ENCODE measurements around the gene GPBAR1.
A peak's percentile ranks its signal among the peaks of the same experiment; 100 is the strongest.

Gene GPBAR1

DNA sequence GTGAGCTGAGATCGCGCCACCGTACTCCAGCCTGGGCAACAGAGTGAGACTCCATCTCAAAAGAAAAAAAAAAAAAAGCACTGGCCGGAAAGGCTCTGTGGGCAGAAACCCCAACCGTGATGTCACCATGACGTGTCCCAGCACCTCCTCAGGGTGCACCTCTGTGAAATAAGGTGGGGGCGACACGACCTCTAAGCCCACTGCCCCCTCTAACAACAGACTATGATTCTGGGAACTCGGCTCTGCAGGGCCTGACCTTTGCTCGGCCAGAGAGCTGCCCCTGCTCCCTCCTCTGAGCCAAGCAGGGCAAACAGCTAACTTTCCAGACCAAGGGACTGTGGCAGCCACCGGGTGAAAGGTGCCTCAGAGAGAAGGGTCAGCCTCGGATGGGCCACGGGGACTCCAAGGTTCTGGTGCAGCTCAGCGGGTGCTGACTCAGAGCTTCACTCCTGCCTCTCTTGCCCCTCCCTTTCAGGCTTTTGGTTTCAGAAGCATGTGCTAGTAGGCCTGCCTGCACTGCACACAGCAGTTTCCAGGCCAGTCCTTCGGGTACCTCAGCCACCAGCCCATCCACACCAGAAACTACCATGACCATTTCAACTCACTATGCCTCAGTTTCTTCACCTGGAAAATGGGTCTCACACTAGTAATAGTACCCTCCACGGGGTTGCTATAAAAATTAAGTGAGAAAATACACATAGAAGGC is 23.4 kb downstream of the GPBAR1 start:
- H3K4me1 Mint-ChIP-seq, result peaks cover 55% of the 10 kb centered on the region
- no peak overlapping the region for H3K4me3 Mint-ChIP-seq
- no peaks in the 10 kb centered on the region for H3K27me3 Mint-ChIP-seq (ENCODE audit: low read depth, poor library complexity)
- H3K27ac Mint-ChIP-seq, result no peak overlapping the region
- H3K36me3 Mint-ChIP-seq (ENCODE audit: low read depth), result no peaks in the 10 kb centered on the region
- no peaks in the 10 kb centered on the region for H3K9me3 Mint-ChIP-seq
- DNase-seq, result no peak
- TF ChIP-seq, protein P1, sequence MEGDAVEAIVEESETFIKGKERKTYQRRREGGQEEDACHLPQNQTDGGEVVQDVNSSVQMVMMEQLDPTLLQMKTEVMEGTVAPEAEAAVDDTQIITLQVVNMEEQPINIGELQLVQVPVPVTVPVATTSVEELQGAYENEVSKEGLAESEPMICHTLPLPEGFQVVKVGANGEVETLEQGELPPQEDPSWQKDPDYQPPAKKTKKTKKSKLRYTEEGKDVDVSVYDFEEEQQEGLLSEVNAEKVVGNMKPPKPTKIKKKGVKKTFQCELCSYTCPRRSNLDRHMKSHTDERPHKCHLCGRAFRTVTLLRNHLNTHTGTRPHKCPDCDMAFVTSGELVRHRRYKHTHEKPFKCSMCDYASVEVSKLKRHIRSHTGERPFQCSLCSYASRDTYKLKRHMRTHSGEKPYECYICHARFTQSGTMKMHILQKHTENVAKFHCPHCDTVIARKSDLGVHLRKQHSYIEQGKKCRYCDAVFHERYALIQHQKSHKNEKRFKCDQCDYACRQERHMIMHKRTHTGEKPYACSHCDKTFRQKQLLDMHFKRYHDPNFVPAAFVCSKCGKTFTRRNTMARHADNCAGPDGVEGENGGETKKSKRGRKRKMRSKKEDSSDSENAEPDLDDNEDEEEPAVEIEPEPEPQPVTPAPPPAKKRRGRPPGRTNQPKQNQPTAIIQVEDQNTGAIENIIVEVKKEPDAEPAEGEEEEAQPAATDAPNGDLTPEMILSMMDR (IDR thresholded peaks at IDR 0.05), result no peak

DNA sequence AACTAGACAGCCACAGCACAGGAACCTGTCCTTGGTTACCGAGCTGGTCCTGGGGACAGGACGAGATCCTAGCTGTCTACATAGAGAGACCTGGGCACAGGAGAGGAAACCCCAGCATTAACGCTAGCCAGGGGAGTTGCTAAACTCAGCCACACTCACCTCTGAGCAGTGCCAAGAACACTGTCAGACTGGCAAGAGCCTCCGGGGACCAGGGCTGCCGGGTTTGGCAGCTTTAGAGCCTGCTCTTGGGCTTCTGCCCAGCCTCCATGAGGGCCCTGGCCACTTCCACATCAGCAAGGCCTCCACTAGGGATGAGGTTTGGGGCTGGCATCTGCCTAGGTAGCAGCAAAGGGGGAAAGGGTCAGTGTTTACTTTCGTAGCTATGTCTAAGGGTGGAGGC is 24.8 kb downstream of the GPBAR1 start:
- Mint-ChIP-seq H3K9me3 (no peaks in the 10 kb centered on the region), H3K4me3 (peak overlapping the region; percentile 37), H3K27ac (peak overlapping the region; percentile 97), H3K27me3 (ENCODE audit: low read depth, poor library complexity) (no peaks in the 10 kb centered on the region), H3K4me1 (peaks cover 69% of the 10 kb centered on the region), H3K36me3 (ENCODE audit: low read depth) (no peaks in the 10 kb centered on the region)
- TF ChIP-seq, protein P1 (IDR thresholded peaks at IDR 0.05), result no peak
- DNase-seq, result no peak

DNA sequence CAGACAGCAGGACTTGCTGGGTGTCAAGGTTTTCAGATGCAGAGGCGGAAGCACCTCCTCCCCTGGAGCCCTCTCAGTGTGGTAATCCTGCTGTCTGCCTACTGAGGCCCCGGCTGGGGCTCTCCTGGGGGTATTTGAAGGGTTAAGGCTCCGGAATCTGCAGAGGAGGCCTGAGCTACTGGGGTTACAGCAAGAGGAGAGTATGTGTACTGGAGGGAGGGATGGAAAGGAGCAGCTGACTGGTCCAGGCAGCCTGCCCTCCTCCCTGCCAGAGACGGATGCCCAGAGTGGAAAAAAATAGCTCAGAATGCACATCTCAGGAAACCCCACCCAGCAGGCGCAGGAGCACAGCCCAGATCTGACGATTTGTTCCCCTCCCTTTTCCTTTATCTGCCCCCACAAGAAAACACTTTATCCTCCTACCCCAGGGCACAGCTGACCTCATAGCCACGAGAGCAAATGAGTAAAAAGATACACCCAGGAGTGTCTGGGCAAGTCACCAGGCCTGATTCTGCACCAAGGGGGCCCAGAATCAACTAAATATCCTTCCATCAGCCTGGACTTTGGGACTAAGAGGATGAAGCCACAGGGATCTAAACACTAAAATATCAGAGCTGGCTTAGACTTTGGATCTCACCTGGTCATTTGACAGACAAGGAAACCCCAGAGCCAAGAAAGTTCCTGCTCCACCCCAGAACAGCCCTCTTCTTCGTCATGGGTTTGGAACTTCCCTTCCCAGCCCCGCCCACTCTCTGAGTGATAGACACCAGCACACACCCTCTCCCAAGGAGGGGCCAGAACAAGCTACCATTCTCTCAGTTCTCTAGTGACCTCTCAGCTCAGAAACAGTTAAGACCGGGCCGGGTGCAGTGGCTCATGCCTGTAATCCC is 26.0 kb downstream of the GPBAR1 start:
- H3K36me3 Mint-ChIP-seq (ENCODE audit: low read depth), result no peaks in the 10 kb centered on the region
- no peaks in the 10 kb centered on the region for H3K27me3 Mint-ChIP-seq (ENCODE audit: low read depth, poor library complexity)
- H3K4me1 Mint-ChIP-seq, result peaks cover 74% of the 10 kb centered on the region
- peak overlapping the region; percentile 97 for H3K27ac Mint-ChIP-seq
- peak; percentile 56 for DNase-seq
- TF ChIP-seq, protein P1 (IDR thresholded peaks at IDR 0.05), result no peak
- peak overlapping the region; percentile 69 for H3K4me3 Mint-ChIP-seq
- H3K9me3 Mint-ChIP-seq, result no peaks in the 10 kb centered on the region

DNA sequence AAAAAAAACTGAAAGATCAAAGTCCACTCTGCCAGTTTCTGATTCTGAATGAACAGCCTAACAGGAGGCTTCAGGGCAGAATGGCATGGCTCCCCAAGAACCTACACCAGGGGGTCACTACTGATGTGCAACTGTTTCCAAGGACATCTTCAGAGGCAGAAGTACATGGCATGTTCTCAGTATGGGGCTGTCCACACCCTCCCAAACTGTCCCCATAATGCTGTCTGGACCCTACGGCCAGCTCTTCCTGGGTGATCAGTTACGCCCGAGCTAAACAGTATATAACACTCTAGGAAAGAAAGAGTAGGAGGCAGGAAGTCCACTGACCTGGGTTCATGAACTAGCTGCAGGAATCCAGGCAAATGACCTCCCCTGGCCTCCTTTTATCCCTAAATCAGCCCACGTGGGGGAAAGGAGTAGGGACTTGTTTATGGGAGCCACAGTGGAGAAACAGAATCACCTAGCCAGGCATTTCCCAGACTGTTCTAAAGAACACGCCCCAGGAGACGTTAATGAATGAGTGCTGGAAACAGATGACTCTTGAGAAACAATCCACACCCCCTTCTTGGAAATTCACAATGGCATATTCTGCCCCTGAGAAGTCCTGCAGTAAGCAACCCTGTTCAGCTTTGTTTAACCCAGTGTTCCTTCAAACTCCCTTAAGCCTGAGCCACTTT is 29.0 kb downstream of the GPBAR1 start:
- Mint-ChIP-seq H3K36me3 (ENCODE audit: low read depth) (no peaks in the 10 kb centered on the region), H3K9me3 (no peaks in the 10 kb centered on the region), H3K27ac (peak overlapping the region; percentile 43), H3K4me1 (peaks cover 78% of the 10 kb centered on the region), H3K27me3 (ENCODE audit: low read depth, poor library complexity) (peaks cover 14% of the 10 kb centered on the region), H3K4me3 (peak overlapping the region; percentile 57)
- TF ChIP-seq, protein P1 (IDR thresholded peaks at IDR 0.05), result no peak
- no peak for DNase-seq

DNA sequence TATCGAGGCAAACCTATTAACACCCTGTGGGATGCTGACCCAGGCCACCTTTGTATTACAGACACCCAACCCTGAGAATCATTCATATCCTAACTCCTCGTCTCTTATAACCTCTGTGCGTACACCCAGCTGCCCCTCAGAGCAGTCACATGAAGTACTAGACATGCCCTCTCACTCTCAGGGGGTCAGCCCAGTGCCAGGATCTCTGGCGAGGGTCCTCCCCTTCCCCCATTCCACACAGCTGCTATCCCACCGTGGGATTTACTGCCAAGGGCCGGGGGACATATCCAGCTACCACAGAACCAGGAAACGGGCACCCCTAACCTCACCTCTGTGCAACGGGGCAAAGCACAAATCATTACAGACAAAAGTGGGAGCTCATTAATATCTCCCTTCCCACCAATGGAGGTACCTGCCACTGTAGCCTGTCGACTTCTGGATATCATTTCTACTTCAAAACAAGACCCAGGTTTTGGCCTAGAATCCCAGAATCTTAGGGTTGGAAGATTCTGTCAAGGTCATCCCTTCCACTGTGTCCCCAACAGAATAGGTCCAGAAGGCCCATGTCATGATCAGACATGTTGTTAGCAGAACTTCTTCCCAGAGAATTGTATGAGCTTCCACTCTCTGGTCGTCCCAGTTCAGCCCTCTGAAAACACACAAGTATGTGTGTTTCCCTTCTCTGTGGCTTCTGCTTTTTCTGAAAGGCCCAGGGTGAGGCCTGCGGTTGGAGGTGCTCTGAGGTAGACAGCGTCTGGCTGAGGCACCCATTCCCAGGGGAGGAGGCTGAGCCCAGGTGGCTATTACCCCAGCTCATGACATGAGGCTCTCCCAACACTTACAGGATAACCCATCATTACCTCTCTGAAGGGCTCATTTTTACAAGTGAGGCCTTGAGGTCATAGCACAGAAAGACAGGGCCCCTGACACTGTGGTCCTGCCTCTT is 29.8 kb downstream of the GPBAR1 start:
- H3K4me3 Mint-ChIP-seq, result peak overlapping the region; percentile 57
- H3K36me3 Mint-ChIP-seq (ENCODE audit: low read depth), result no peaks in the 10 kb centered on the region
- H3K9me3 Mint-ChIP-seq, result no peaks in the 10 kb centered on the region
- H3K27ac Mint-ChIP-seq, result peak overlapping the region; percentile 53
- DNase-seq, result no peak
- peaks cover 79% of the 10 kb centered on the region for H3K4me1 Mint-ChIP-seq
- TF ChIP-seq, protein P1 (IDR thresholded peaks at IDR 0.05), result no peak
- H3K27me3 Mint-ChIP-seq (ENCODE audit: low read depth, poor library complexity), result peaks cover 15% of the 10 kb centered on the region

Measured in nephron progenitor cell (in vitro differentiated cells).